ENCODE data around the gene GAMT. TPM values are rescaled to one million over a fixed set of nuclear protein-coding genes. Genes with fewer than 3 reads are reported as not detected.

GAMT gene
- total RNA-seq, 3 donors from 2014 or later, result 23.6 to 40.0 (median 30.3) TPM

DNA sequence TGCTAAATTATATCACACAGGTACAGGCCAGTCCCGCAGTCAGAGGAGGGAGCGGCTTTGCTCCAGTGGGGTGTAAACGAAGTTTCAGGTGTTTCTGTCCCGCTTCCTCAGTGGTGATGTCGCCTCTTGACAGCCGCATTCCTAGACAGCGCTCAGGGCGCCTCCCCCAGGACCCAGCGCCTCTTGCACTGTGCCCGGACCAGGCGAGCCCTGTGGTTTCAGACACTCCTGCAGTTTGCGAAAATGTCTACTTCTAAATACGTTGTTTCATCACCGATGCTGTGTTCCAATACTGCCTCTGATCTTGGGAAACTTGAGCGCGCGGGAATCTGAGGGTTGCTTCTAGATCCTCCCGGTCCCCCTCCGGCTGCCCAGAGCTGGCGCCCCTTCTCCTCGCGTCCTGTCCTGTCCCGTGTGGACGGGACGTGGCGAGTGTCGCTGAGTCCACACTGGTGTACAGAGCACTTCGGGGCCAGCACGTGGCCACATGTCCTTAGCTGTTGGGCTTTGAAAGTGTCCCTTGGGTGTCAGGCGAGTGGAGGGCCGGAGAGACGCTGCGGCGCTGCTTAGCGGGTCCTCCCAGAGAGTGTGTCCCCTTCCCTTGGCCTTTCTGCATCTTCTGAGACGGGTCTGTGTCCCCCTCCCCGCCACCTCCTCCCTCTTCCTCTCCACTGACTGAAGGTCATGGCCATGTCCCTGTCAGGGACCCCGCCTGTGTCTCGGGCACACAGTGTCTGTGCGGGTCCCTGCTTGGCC lies 22.3 kb upstream of the GAMT start:
- intact Hi-C loops (cut with DNase I; ENCODE audit: low total_unique reads), result no loop called here
- Histone ChIP-seq H3K36me3 (no peaks in the 10 kb centered on the region), H3K27me3 (no peaks in the 10 kb centered on the region), H3K4me1 (peaks cover 0 to 1% of the 10 kb centered on the region in 2 donors), H3K9me3 (no peaks in the 10 kb centered on the region), H3K4me3 (no peak overlapping the region), H3K27ac (peak overlapping the region in 1 of 2 donors; percentile 25)
- TF ChIP-seq POLR2AphosphoS5 (IDR thresholded peaks at IDR 0.05), result no peak
- TF ChIP-seq, protein P1, sequence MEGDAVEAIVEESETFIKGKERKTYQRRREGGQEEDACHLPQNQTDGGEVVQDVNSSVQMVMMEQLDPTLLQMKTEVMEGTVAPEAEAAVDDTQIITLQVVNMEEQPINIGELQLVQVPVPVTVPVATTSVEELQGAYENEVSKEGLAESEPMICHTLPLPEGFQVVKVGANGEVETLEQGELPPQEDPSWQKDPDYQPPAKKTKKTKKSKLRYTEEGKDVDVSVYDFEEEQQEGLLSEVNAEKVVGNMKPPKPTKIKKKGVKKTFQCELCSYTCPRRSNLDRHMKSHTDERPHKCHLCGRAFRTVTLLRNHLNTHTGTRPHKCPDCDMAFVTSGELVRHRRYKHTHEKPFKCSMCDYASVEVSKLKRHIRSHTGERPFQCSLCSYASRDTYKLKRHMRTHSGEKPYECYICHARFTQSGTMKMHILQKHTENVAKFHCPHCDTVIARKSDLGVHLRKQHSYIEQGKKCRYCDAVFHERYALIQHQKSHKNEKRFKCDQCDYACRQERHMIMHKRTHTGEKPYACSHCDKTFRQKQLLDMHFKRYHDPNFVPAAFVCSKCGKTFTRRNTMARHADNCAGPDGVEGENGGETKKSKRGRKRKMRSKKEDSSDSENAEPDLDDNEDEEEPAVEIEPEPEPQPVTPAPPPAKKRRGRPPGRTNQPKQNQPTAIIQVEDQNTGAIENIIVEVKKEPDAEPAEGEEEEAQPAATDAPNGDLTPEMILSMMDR (IDR thresholded peaks at IDR 0.05), result no peak
- no peak for TF ChIP-seq POLR2A (IDR thresholded peaks at IDR 0.05)
- DNase-seq (ENCODE audit: low spot score in 2 of 2), result no peak

DNA sequence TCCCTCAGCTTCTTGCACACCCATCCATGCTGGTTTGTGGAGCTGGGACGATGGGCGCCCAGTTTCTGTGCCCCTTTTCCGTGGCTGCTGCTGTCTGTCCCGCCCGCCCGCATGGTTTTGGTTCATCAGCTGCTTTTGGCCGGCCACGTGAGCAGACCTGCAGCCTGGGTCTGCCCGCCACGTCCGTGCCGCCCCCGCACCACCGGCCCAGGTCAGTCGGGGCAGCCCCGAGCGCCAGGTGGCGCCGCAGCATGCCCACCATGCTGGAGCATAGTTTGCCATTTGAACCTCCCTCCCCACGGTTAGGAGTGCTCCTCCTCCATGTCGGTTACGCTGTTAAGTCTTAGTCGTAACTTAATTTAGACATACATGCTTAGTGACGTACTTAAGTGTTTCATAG lies 21.6 kb upstream of the GAMT start:
- H3K36me3 ChIP-seq, result no peaks in the 10 kb centered on the region
- intact Hi-C loops (cut with DNase I; ENCODE audit: low total_unique reads), result no loop called here
- H3K4me3 ChIP-seq, result no peak overlapping the region
- H3K27me3 ChIP-seq, result no peaks in the 10 kb centered on the region
- no peak for DNase-seq (ENCODE audit: low spot score in 2 of 2)
- TF ChIP-seq, protein P1 (IDR thresholded peaks at IDR 0.05), result no peak
- TF ChIP-seq POLR2A (IDR thresholded peaks at IDR 0.05) (no peak), POLR2AphosphoS5 (IDR thresholded peaks at IDR 0.05) (no peak)
- H3K27ac ChIP-seq, result no peak overlapping the region
- peaks cover 5 to 6% of the 10 kb centered on the region in 2 donors for H3K4me1 ChIP-seq
- H3K9me3 ChIP-seq, result no peaks in the 10 kb centered on the region

DNA sequence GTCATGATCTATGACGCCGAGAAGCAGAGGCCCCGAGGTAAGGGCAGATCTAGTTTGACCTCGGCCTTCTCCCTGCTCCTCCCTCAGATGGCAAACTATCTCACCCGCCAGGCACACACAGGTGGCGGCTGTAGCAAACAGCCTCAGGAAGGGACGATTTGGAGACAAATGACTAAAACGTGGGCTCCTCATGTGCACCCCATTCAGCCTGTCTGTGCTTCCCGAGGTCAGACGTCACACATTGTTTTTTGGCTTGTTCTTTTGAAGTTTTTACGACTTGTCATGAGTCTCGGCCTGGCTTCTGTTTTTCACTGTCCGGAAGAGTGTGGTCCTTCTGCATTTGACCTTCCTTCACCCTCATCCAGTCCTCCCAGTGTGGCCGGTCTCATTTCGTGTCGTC lies 21.0 kb upstream of the GAMT start:
- no peaks in the 10 kb centered on the region for H3K9me3 ChIP-seq
- H3K27ac ChIP-seq, result peak overlapping the region in 1 of 2 donors; percentile 25
- no peaks in the 10 kb centered on the region for H3K36me3 ChIP-seq
- peaks cover 7 to 12% of the 10 kb centered on the region in 2 donors for H3K4me1 ChIP-seq
- intact Hi-C loops (cut with DNase I; ENCODE audit: low total_unique reads), result no loop called here
- no peak overlapping the region for H3K4me3 ChIP-seq
- no peaks in the 10 kb centered on the region for H3K27me3 ChIP-seq
- no peak for DNase-seq (ENCODE audit: low spot score in 2 of 2)
- TF ChIP-seq POLR2AphosphoS5 (IDR thresholded peaks at IDR 0.05), result no peak
- TF ChIP-seq POLR2A (IDR thresholded peaks at IDR 0.05), result no peak
- TF ChIP-seq, protein P1 (IDR thresholded peaks at IDR 0.05), result no peak

DNA sequence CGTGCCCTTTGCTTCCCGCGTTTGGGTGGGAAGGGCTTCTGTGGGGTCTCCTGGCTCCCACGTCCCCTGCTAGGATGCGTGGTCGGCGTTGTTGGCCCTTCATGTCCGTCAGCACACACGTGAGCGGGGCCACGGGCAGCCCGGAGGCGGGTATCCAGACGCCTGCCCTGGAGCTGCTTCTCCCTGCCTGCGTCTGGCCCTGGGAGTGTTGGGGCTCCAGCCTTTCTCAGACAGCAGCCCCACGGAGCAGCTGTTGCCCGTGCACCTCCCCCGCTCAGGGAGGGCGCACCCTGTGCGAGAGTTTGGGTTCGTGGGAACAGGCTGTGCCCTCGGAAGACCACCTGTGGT lies 20.6 kb upstream of the GAMT start:
- no peak for TF ChIP-seq POLR2AphosphoS5 (IDR thresholded peaks at IDR 0.05)
- TF ChIP-seq, protein P1 (IDR thresholded peaks at IDR 0.05), result no peak
- no peak for TF ChIP-seq POLR2A (IDR thresholded peaks at IDR 0.05)
- H3K27me3 ChIP-seq, result no peaks in the 10 kb centered on the region
- no peaks in the 10 kb centered on the region for H3K9me3 ChIP-seq
- intact Hi-C loops (cut with DNase I; ENCODE audit: low total_unique reads), result no loop called here
- H3K27ac ChIP-seq, result peak overlapping the region in 1 of 2 donors; percentile 25
- no peaks in the 10 kb centered on the region for H3K36me3 ChIP-seq
- no peak for DNase-seq (ENCODE audit: low spot score in 2 of 2)
- peaks cover 10 to 16% of the 10 kb centered on the region in 2 donors for H3K4me1 ChIP-seq
- H3K4me3 ChIP-seq, result no peak overlapping the region

DNA sequence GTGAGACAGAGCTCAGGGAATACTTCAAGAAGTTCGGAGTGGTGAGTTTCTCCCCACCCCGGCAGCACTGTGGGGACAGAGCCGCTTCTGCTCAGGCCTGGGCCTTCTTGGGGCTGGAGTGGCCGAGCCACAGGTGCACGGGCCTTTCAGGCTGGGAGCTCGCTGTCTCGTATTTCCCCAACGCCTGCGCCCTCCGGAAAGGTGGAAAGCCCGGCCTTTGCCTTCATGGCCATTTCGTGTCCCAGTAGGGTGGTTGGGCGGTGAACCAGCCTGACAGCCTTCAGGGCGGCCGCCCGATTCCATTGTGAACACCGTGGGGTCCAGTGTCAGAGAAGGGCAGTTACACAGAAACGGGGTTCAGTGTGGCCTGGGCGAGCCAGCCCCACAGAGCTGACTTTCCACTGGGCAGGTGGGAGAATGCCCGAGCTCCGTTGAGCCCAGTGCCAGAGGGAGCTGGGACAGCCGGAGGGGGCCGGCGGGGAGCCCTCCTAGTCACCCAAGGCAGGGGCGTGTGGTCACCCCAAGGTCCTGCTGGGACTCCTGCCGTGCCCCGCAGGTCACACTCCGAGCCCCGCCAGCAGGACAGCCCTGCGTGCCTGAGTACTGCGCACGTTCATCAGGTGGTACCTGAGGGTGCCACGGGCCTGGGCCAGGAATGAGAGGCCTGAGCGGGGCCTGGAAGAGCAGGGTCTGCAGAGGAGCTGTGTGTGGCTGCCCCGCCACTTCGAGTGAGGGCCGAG lies 20.0 kb upstream of the GAMT start:
- H3K4me3 ChIP-seq, result no peak overlapping the region
- no peaks in the 10 kb centered on the region for H3K36me3 ChIP-seq
- peaks cover 15 to 21% of the 10 kb centered on the region in 2 donors for H3K4me1 ChIP-seq
- no peaks in the 10 kb centered on the region for H3K27me3 ChIP-seq
- TF ChIP-seq, protein P1 (IDR thresholded peaks at IDR 0.05), result no peak
- intact Hi-C loops (cut with DNase I; ENCODE audit: low total_unique reads), result no loop called here
- no peaks in the 10 kb centered on the region for H3K9me3 ChIP-seq
- peak overlapping the region in 1 of 2 donors; percentile 25 for H3K27ac ChIP-seq
- DNase-seq (ENCODE audit: low spot score in 2 of 2), result no peak
